Activated gamma-delta T cell treated with anti-CD3 and anti-CD28 coated beads, Interleukin-2, amount 50 U/mL, for 16 hours (primary cell): ENCODE data around the gene ERCC8.
"Not testable (repeated sequence)": the region's sequence is repeated elsewhere in the genome, so short reads cannot be mapped to it uniquely, and the experiment has no call there.

ENCODE experiments used
- DNase-seq: peaks from one replicate; pipeline ENCODE4 v3.0.0-alpha.2; 2020; ENCODE audit warnings: low read depth

The ERCC8 gene

GRCh38 chr5:60944904-60945812 lies at the start of gene ERCC8, which contains the start of gene NDUFAF2:
ERCC8 (minus strand) TSS chr5:60945070; CDS start chr5:60945008, 62 bp downstream.
NDUFAF2 (plus strand) TSS chr5:60945205; CDS start chr5:60945256, 51 bp downstream.
- peak; percentile 76 for DNase-seq

GRCh38 chr5:60993875-60994571 lies 49.2 kb upstream of the ERCC8 start:
- no peak for DNase-seq

- DNase-seq, result no peak
Measured at GRCh38 chr5:60993425-60993824, 48.6 kb upstream of the ERCC8 start.

GRCh38 chr5:60992871-60993270 lies 48.0 kb upstream of the ERCC8 start:
- DNase-seq, result no peak

GRCh38 chr5:60989790-60990189 lies 44.9 kb upstream of the ERCC8 start:
- no peak for DNase-seq

- not testable (repeated sequence) for DNase-seq
Measured at GRCh38 chr5:60982127-60982526, 37.3 kb upstream of the ERCC8 start.

GRCh38 chr5:60980511-60980910 lies 35.6 kb upstream of the ERCC8 start:
- DNase-seq, result no peak

- no peak for DNase-seq
Measured at GRCh38 chr5:60978968-60979367, 34.1 kb upstream of the ERCC8 start.

GRCh38 chr5:60977956-60978737 lies 33.3 kb upstream of the ERCC8 start:
- DNase-seq, result no peak

- peak; percentile 9 for DNase-seq
Measured at GRCh38 chr5:60972231-60972630, 27.4 kb upstream of the ERCC8 start.

- no peak for DNase-seq
Measured at GRCh38 chr5:60961685-60962084, 16.8 kb upstream of the ERCC8 start.

- DNase-seq, result no peak
Measured at GRCh38 chr5:60960591-60960990, 15.7 kb upstream of the ERCC8 start.

GRCh38 chr5:60959156-60959555 lies 14.3 kb upstream of the ERCC8 start:
- no peak for DNase-seq

- DNase-seq, result no peak
Measured at GRCh38 chr5:60958712-60959111, 13.8 kb upstream of the ERCC8 start.

- DNase-seq, result no peak
Measured at GRCh38 chr5:60958088-60958487, 13.2 kb upstream of the ERCC8 start.

GRCh38 chr5:60955239-60955638 lies 10.4 kb upstream of the ERCC8 start:
- DNase-seq, result no peak

GRCh38 chr5:60948738-60949137 lies 3.9 kb upstream of the ERCC8 start:
- no peak for DNase-seq

- DNase-seq, result peak; percentile 7
Measured at GRCh38 chr5:60945813-60946187, 930 bp upstream of the ERCC8 start.

- no peak for DNase-seq
Measured at GRCh38 chr5:60943624-60944023, 1.2 kb downstream of the ERCC8 start.

GRCh38 chr5:60929024-60929423 lies 15.8 kb downstream of the ERCC8 start:
- DNase-seq, result no peak

GRCh38 chr5:60927450-60927849 lies 17.4 kb downstream of the ERCC8 start:
- no peak for DNase-seq

GRCh38 chr5:60918466-60918865 lies 26.4 kb downstream of the ERCC8 start:
- no peak for DNase-seq
